SK-MEL-5 (cell line): ENCODE data around the gene SLC4A5. TPM values are rescaled to one million over a fixed set of nuclear protein-coding genes. Genes with fewer than 3 reads are reported as not detected.

Experiments
- DNase-seq: peaks from one replicate; pipeline ENCODE4 v3.0.0-alpha.2; 2016; ENCODE audit warnings: low read depth, low spot score
- in situ Hi-C: cut with HindIII; loops from 2 replicates; pipeline ENCODE4 v1.10.0; 2016; ENCODE audit warnings: low sequenced_read_pairs, high pct_unique_total_duplicates, low pct_unique_long_range_greater_than_20kb
- total RNA-seq: library from RNA; depleted of rRNA; stranded (reverse); fragments of >200 nt; shearing (Covaris generic); gene quantifications from 2 replicates; pipeline ENCODE4 v1.2.3, GENCODE V29; 2014

Gene SLC4A5
- total RNA-seq, 1 experiment from 2014 or later: 0.63 TPM

GRCh38 chr2:74293191-74293991 is 49.8 kb downstream of the SLC4A5 start:
- DNase-seq: no peak
- in situ Hi-C loops: no loop called here

GRCh38 chr2:74292751-74293150 is 50.5 kb downstream of the SLC4A5 start:
- DNase-seq: no peak
- in situ Hi-C loops: no loop called here

GRCh38 chr2:74291886-74292621 is 51.2 kb downstream of the SLC4A5 start:
- no peak for DNase-seq
- in situ Hi-C loops: no loop called here

- in situ Hi-C loops: no loop called here
- no peak for DNase-seq
Measured at GRCh38 chr2:74291218-74291544, 52.0 kb downstream of the SLC4A5 start.

GRCh38 chr2:74290466-74291217 is 52.6 kb downstream of the SLC4A5 start:
- in situ Hi-C loops: no loop called here
- DNase-seq: no peak

GRCh38 chr2:74290066-74290465 is 53.1 kb downstream of the SLC4A5 start:
- in situ Hi-C loops: no loop called here

GRCh38 chr2:74286725-74287124 is 56.5 kb downstream of the SLC4A5 start:
- in situ Hi-C loops: no loop called here
- no peak for DNase-seq

More at GRCh38 chr2:74290066-74290465, 53.1 kb downstream of the SLC4A5 start:
- DNase-seq: no peak

- in situ Hi-C loops: no loop called here
- no peak for DNase-seq
Measured at GRCh38 chr2:74281141-74281975, 61.9 kb downstream of the SLC4A5 start.

GRCh38 chr2:74278694-74279093 is 64.5 kb downstream of the SLC4A5 start:
- in situ Hi-C loops: no loop called here
- no peak for DNase-seq

- in situ Hi-C loops: no loop called here
- DNase-seq: no peak
Measured at GRCh38 chr2:74278176-74278575, 65.0 kb downstream of the SLC4A5 start.

- in situ Hi-C loops: no loop called here
- no peak for DNase-seq
Measured at GRCh38 chr2:74275228-74275627, 68.0 kb downstream of the SLC4A5 start.

GRCh38 chr2:74269667-74270066 is 73.5 kb downstream of the SLC4A5 start:
- no peak for DNase-seq
- in situ Hi-C loops: no loop called here

GRCh38 chr2:74267068-74267467 is 76.1 kb downstream of the SLC4A5 start:
- in situ Hi-C loops: no loop called here
- peak; percentile 46 for DNase-seq

GRCh38 chr2:74264281-74264680 is 78.9 kb downstream of the SLC4A5 start:
- no peak for DNase-seq
- in situ Hi-C loops: no loop called here

- DNase-seq: no peak
- in situ Hi-C loops: no loop called here
Measured at GRCh38 chr2:74262681-74263080, 80.5 kb downstream of the SLC4A5 start.

GRCh38 chr2:74261204-74261864 is 81.9 kb downstream of the SLC4A5 start:
- DNase-seq: peak; percentile 80
- in situ Hi-C loops: no loop called here

GRCh38 chr2:74260495-74260894 is 82.7 kb downstream of the SLC4A5 start:
- no peak for DNase-seq
- in situ Hi-C loops: no loop called here
